ENCODE data around the gene ENTPD3. TPM values are rescaled to one million over a fixed set of nuclear protein-coding genes. Genes with fewer than 3 reads are reported as not detected.

The ENTPD3 gene
- total RNA-seq, 1 experiment from 2014 or later = not detected

- Histone ChIP-seq H3K27me3 (ENCODE audit: insufficient read depth, low read length) (no peaks in the 10 kb centered on the region), H2BK20ac (ENCODE audit: low read depth, low read length, poor library complexity, severe bottlenecking) (no peak within 1 kb of the TSS), H3K79me2 (ENCODE audit: insufficient read depth, low read length) (peaks cover 10% of the 10 kb centered on the region; the same call in 1 of the 2 replicates), H3K56ac (ENCODE audit: insufficient read length, low read depth, low read length) (no peak within 1 kb of the TSS), H3K4me1 (ENCODE audit: insufficient read depth, low read length) (0 out of 2 replicates have a peak, but pooled peaks cover 1% of the 10 kb centered on the region), H3K27ac (ENCODE audit: insufficient read length, low read depth, low read length) (no peak within 1 kb of the TSS), H3K14ac (ENCODE audit: insufficient read depth, low read length) (peak within 1 kb of the TSS; percentile 80), H3K23me2 (ENCODE audit: insufficient read length, low read depth, low read length, poor library complexity, severe bottlenecking) (peaks cover 11% of the 10 kb centered on the region), H2BK12ac (ENCODE audit: insufficient read length, low read depth, low read length) (no peak within 1 kb of the TSS), H4K20me1 (ENCODE audit: control insufficient read depth, insufficient read depth, insufficient read length) (peaks cover 2% of the 10 kb centered on the region), H2BK5ac (ENCODE audit: insufficient read length, low read length) (no peak within 1 kb of the TSS), H3K23ac (ENCODE audit: insufficient read length, low read depth, low read length) (no peak within 1 kb of the TSS), H4K91ac (ENCODE audit: insufficient read length, low read depth, low read length) (no peak within 1 kb of the TSS), H2AFZ (ENCODE audit: low read length) (no peak within 1 kb of the TSS), H4K8ac (replicated peaks; ENCODE audit: insufficient read length, low read depth, low read length) (no peak within 1 kb of the TSS), H3T11ph (ENCODE audit: low read length) (no peak within 1 kb of the TSS), H3K9me3 (ENCODE audit: control insufficient read depth, low read depth, low read length) (no peaks in the 10 kb centered on the region), H4K5ac (ENCODE audit: insufficient read length, low read depth, low read length) (no peak within 1 kb of the TSS), H3K9ac (ENCODE audit: extremely low read depth, insufficient read length, low read length) (peak within 1 kb of the TSS; percentile 97), H2BK120ac (ENCODE audit: low read depth, low read length, poor library complexity, severe bottlenecking) (no peak within 1 kb of the TSS), H3K18ac (ENCODE audit: insufficient read length, low read depth, low read length) (no peak within 1 kb of the TSS), H2BK15ac (ENCODE audit: low read depth, low read length) (no peak within 1 kb of the TSS; the same call in 1 of the 2 replicates), H3K4ac (ENCODE audit: low read depth, low read length) (no peak within 1 kb of the TSS), H3K79me1 (ENCODE audit: insufficient read depth, low read depth, low read length, poor library complexity, severe bottlenecking) (no peaks in the 10 kb centered on the region), H3K4me2 (ENCODE audit: insufficient read depth, insufficient read length, low read length) (peak within 1 kb of the TSS; percentile 70), H2AK5ac (ENCODE audit: insufficient read length, low read length) (no peak within 1 kb of the TSS)
- H3K4me1 Mint-ChIP-seq = peaks cover 19 to 29% of the 10 kb centered on the region in 2 experiments
- H3K27me3 Mint-ChIP-seq (ENCODE audit: low read depth) = peaks cover 3% of the 10 kb centered on the region; the same call in 1 of the 2 replicates
- peaks cover 34 to 49% (median 42%) of the 10 kb centered on the region in 3 experiments for H3K36me3 Mint-ChIP-seq (ENCODE audit: insufficient read depth in 1 of 3, low read depth in 3 of 3)
- no peaks in the 10 kb centered on the region for H3K9me3 Mint-ChIP-seq
- H3K4me3 Mint-ChIP-seq = peak within 1 kb of the TSS; percentile 81 to 85
- H3K27ac Mint-ChIP-seq = peak within 1 kb of the TSS; percentile 95 to 97 (median 96)
- TF ChIP-seq, protein P1, sequence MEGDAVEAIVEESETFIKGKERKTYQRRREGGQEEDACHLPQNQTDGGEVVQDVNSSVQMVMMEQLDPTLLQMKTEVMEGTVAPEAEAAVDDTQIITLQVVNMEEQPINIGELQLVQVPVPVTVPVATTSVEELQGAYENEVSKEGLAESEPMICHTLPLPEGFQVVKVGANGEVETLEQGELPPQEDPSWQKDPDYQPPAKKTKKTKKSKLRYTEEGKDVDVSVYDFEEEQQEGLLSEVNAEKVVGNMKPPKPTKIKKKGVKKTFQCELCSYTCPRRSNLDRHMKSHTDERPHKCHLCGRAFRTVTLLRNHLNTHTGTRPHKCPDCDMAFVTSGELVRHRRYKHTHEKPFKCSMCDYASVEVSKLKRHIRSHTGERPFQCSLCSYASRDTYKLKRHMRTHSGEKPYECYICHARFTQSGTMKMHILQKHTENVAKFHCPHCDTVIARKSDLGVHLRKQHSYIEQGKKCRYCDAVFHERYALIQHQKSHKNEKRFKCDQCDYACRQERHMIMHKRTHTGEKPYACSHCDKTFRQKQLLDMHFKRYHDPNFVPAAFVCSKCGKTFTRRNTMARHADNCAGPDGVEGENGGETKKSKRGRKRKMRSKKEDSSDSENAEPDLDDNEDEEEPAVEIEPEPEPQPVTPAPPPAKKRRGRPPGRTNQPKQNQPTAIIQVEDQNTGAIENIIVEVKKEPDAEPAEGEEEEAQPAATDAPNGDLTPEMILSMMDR (conservative IDR thresholded peaks at IDR 0.05) = no peak
- no CpG with 5 or more reads among the region's 79 CpGs for WGBS (ENCODE audit: extremely low coverage, insufficient read length, low lambda C conversion rate)
- peak; percentile 94 for DNase-seq
These were observed 70.2 kb downstream of the ENTPD3 start, which contains the start of gene RPL14 for GRCh38 chr3:40456940-40457823. TSS of gene RPL14 (plus strand) at chr3:40457339. CDS start at chr3:40457472, 133 bp downstream.

Measured in H9 (cell line).